ENCODE data around the gene ISG20. TPM values are rescaled to one million over a fixed set of nuclear protein-coding genes. Genes with fewer than 3 reads are reported as not detected.

The ISG20 gene
- total and polyA plus RNA-seq, 2 of the 8 experiments (the other 6 are each of a cell fraction or from before 2014, with no cell fraction given) = 2.9 to 5.2 TPM

DNA sequence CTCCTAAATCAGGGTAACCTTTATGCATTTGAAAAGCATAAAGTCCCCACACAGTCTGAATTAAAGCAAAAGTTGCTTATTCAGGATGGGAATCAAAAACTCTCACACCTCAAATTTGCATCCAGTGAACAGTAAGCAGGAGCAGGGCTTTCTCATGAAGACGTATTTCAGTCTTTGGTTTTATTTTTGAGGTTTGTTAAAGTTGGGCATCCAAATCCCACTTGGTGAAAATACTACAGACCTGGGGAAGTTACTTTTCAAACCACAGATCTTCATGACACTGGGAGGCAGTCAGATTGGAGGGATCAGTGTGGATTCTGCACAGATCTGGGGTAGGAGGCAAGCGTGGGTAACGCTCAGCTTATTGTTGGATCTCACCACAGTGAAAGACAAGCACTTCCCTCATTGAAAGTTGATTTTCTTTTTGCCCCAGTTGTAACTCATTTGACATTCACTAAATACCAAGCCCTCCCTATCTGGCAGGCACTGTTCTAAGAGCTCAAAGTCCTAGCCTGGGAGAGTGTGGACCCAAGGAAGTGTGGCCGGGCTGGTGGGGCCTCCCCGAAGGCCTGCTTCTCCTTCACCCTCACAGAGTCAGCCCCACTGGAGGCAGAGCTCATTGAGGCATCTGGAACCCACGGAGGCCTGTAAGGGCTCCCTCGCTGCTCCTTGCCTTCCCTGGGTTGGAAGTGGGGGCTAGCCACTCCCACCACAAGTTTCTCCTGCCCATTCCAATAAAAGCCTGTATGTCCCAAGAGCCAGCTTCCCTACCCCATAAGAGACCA is 783 bp upstream of the ISG20 start:
- Histone ChIP-seq H3K9ac (replicated peaks in 1 of 4; ENCODE audit: extremely low read depth in 1 of 4, low read depth in 3 of 4, low read length in 3 of 4) (peak overlapping the region in 1 of 4 experiments; percentile 25; a peak in 3 of 7 replicates), H3K23me2 (ENCODE audit: low read depth, low read length) (no peaks in the 10 kb centered on the region), H3K79me2 (ENCODE audit: control insufficient read depth in 1 of 2, insufficient read depth in 2 of 2, low read length in 2 of 2) (no peaks in the 10 kb centered on the region), H3K4me2 (ENCODE audit: insufficient read depth in 1 of 2, low read depth in 2 of 2, low read length in 2 of 2) (peak overlapping the region; percentile 55 to 67), H3K36me3 (ENCODE audit: control insufficient read depth in 2 of 4, insufficient read depth in 4 of 4, low read length in 3 of 4) (peaks cover 0 to 14% (median 0%) of the 10 kb centered on the region in 4 experiments; a peak in 2 of 8 replicates), H2BK120ac (replicated peaks; ENCODE audit: low read depth, low read length) (no peak overlapping the region), H4K20me1 (replicated peaks in 1 of 2; ENCODE audit: control insufficient read depth in 1 of 2, insufficient read depth in 2 of 2, low read length in 2 of 2) (peaks cover 3 to 6% of the 10 kb centered on the region in 2 experiments), H2BK20ac (ENCODE audit: low read length) (no peak overlapping the region), H4K8ac (ENCODE audit: extremely low read depth, insufficient read depth, low read length) (no peak overlapping the region), H2AK5ac (ENCODE audit: low read depth, low read length) (0 out of 2 replicates have a peak overlapping the region, but pooled peaks have one; percentile 5), H3K4me3 (ENCODE audit: extremely low read depth in 1 of 4, insufficient read depth in 2 of 4, low read depth in 3 of 4, low read length in 4 of 4) (peak overlapping the region in 3 of 4 experiments; percentile 1 to 44 (median 27); a peak in 5 of 8 replicates), H3K23ac (ENCODE audit: insufficient read length) (no peak overlapping the region), H3K4me1 (replicated peaks in 1 of 4; ENCODE audit: control insufficient read depth in 3 of 4, insufficient read depth in 4 of 4, low read length in 3 of 4) (peaks cover 5 to 19% (median 16%) of the 10 kb centered on the region in 4 experiments), H3K79me1 (ENCODE audit: low read depth, low read length) (no peaks in the 10 kb centered on the region; the same call in 1 of the 2 replicates), H3K27ac (ENCODE audit: low read depth, low read length) (peak overlapping the region; percentile 48; the same call in 1 of the 2 replicates), H4K91ac (replicated peaks; ENCODE audit: insufficient read length, low read length) (no peak overlapping the region), H3K56ac (replicated peaks; ENCODE audit: insufficient read length, low read depth, low read length) (no peak overlapping the region), H3K14ac (ENCODE audit: insufficient read length) (no peak overlapping the region), H3K18ac (ENCODE audit: extremely low read depth, low read length) (peak overlapping the region; percentile 38), H3K4ac (replicated peaks; ENCODE audit: insufficient read length, low read depth, low read length) (no peak overlapping the region), H2BK5ac (ENCODE audit: low read depth, low read length) (peak overlapping the region; percentile 28), H2BK12ac (ENCODE audit: low read depth, low read length) (peak overlapping the region; percentile 29; the same call in 1 of the 2 replicates), H2AFZ (ENCODE audit: low read length) (no peak overlapping the region), H3K27me3 (replicated peaks in 1 of 4; ENCODE audit: control insufficient read depth in 3 of 4, extremely low read depth in 1 of 4, insufficient read depth in 3 of 4, low read length in 3 of 4) (no peaks in the 10 kb centered on the region), H2BK15ac (ENCODE audit: low read length) (no peak overlapping the region), H4K5ac (ENCODE audit: insufficient read length, low read depth, low read length) (no peak overlapping the region), H3K9me3 (ENCODE audit: insufficient read depth in 2 of 2, low read depth in 1 of 2, low read length in 1 of 2) (no peaks in the 10 kb centered on the region)
- TF ChIP-seq CTBP2 (IDR thresholded peaks at IDR 0.05; ENCODE audit: borderline replicate concordance, insufficient read depth, insufficient read length, low read length) = no peak
- TF ChIP-seq CHD2 (IDR thresholded peaks at IDR 0.05; ENCODE audit: low read length) = no peak
- TF ChIP-seq SIX5 (IDR thresholded peaks at IDR 0.05; ENCODE audit: low read depth, low read length) = no peak
- TF ChIP-seq NANOG (IDR thresholded peaks at IDR 0.05; ENCODE audit: insufficient read depth, low read depth, low read length, poor library complexity, severe bottlenecking) = no peak
- no peak for TF ChIP-seq EGR1 (IDR thresholded peaks at IDR 0.05; ENCODE audit: borderline replicate concordance, low read depth, low read length)
- no peak for TF ChIP-seq SP2 (IDR thresholded peaks at IDR 0.05; ENCODE audit: low read length)
- no peak for TF ChIP-seq NRF1 (IDR thresholded peaks at IDR 0.05; ENCODE audit: low read depth, low read length)
- no peak for TF ChIP-seq TAF7 (optimal IDR thresholded peaks at IDR 0.05; ENCODE audit: borderline replicate concordance, low read depth, low read length)
- TF ChIP-seq RBBP5 (IDR thresholded peaks at IDR 0.05; ENCODE audit: borderline replicate concordance, low read depth, low read length) = no peak
- TF ChIP-seq EP300 (IDR thresholded peaks at IDR 0.05; ENCODE audit: borderline replicate concordance in 1 of 2, low read depth in 2 of 2, low read length in 2 of 2) = no peak
- TF ChIP-seq GABPA (IDR thresholded peaks at IDR 0.05; ENCODE audit: borderline replicate concordance, insufficient read depth, low read length) = no peak
- ChIA-PET POLR2A (ENCODE audit: partially characterized antibody) (interaction anchor here (0.8 to 2.4 kb wide), 12 partner anchors 8 to 183 kb away, joined by 3 to 20 read pairs (median 7); partner anchors contain the start of gene AEN), CTCF (ENCODE audit: partially characterized antibody) (interaction anchor here (0.9 to 1.7 kb wide), 14 partner anchors 8 to 241 kb away, joined by 3 to 8 read pairs (median 4); partner anchors contain the start of gene MRPS11)
- no peak for FAIRE-seq
- no peak for DNase-seq (ENCODE audit: low read depth in 1 of 2, low spot score in 2 of 2)
- WGBS, 2 experiments (ENCODE audit: extremely low coverage in 1 of 2, insufficient coverage in 1 of 2, insufficient read length in 1 of 2, insufficient replicate concordance in 2 of 2, low coverage in 1 of 2, low lambda C conversion rate in 2 of 2, missing lambda C conversion rate in 1 of 2) = 67% methylated on average over 7 of the region's 7 CpGs; no CpG with 5 or more reads in 1 of the 2 experiments
